Transverse colon (tissue), 4 donors: ENCODE results near the gene PRR19. TPM values are rescaled to one million over a fixed set of nuclear protein-coding genes. Genes with fewer than 3 reads are reported as not detected.

ENCODE experiments used
- DNase-seq: peaks from one replicate; pipeline ENCODE4 v3.0.0-alpha.2; 2019
- H3K27ac ChIP-seq, 4 donors: fragments of 200-600 bp; sonication (generic); 2 replicates each; pipeline ENCODE4 v1.5.1; 2016 to 2018; ENCODE audit warnings: inconsistent platforms in 4 of 4
- H3K27me3 ChIP-seq: fragments of 200-600 bp; sonication (generic); 2 replicates; pipeline ENCODE4 v1.5.1; 2017; ENCODE audit warnings: inconsistent platforms
- H3K36me3 ChIP-seq, 4 donors: fragments of 200-600 bp; sonication (generic); 2 replicates each; pipeline ENCODE4 v1.5.1; 2017 to 2019; ENCODE audit warnings: inconsistent platforms in 4 of 4
- H3K4me1 ChIP-seq, 4 donors: fragments of 200-600 bp; sonication (generic); 2 replicates each; pipeline ENCODE4 v1.5.1; 2017 to 2020; ENCODE audit warnings: inconsistent platforms in 4 of 4
- H3K4me3 ChIP-seq, 4 donors: fragments of 200-600 bp; sonication (generic); 1 replicate in 1 of 4; 2 replicates in 3 of 4; pipeline versions ENCODE4 v1.5.1 to v1.6.1; 2017 to 2019; ENCODE audit warnings: inconsistent platforms in 4 of 4
- H3K9me3 ChIP-seq, 2 donors: fragments of 200-600 bp; sonication (generic); 2 replicates each; pipeline ENCODE4 v1.5.1; 2017 to 2019; ENCODE audit warnings: inconsistent platforms in 2 of 2
- EP300 ChIP-seq: sonication (generic); formaldehyde crosslinking; IDR thresholded peaks from one replicate; pipeline ENCODE4 v1.6.1; 2017; ENCODE audit warnings: antibody characterized with exemption, low read depth
- POLR2A ChIP-seq: fragments of 450-650 bp; IDR thresholded peaks from one replicate; pipeline ENCODE4 v1.6.1; 2016; ENCODE audit warnings: antibody characterized with exemption, mild to moderate bottlenecking, moderate library complexity
- POLR2AphosphoS5 ChIP-seq, 3 donors: sonication (generic); formaldehyde crosslinking; IDR thresholded peaks; one replicate each; pipeline ENCODE4 v1.6.1; 2016; ENCODE audit warnings: antibody characterized with exemption in 3 of 3
- WGBS, 2 donors: methylation state at CpG; one replicate each; pipeline ENCODE4 v1.1.5; 2018; ENCODE audit warnings: low coverage in 1 of 2; 5-methylcytosine and 5-hydroxymethylcytosine counted together
- in situ Hi-C, 4 donors: fragments of 200-750 bp; cut with MboI; loops; one replicate each; pipeline versions ENCODE4 v1.15.0 to v1.15.1; 2017; ENCODE audit warnings: low sequenced_read_pairs in 3 of 4, low pct_ligation_motif_present in 1 of 4, low pct_unique_long_range_greater_than_20kb in 1 of 4
- intact Hi-C: fragments of 100-400 bp; cut with DNase I; formaldehyde crosslinking; loops from one replicate; pipeline ENCODE4 v1.15.1; 2023; ENCODE audit warnings: low total_unique reads
- total RNA-seq, 4 donors: library from RNA; depleted of rRNA; stranded (reverse); fragments of >200 nt; gene quantifications; one replicate each; pipeline ENCODE4 v1.1.0, GENCODE V29; 2016
- TF ChIP-seq, protein P1 (sequence below), 5 experiments: fragments of 200-600 bp in 3 of 5; fragments of 450-650 bp in 2 of 5; sonication (generic) in 3 of 5; IDR thresholded peaks; 1 replicate in 2 of 5; 2 replicates in 3 of 5; pipeline ENCODE4 v1.5.1; 2016 to 2017; ENCODE audit warnings: antibody characterized with exemption in 5 of 5, inconsistent platforms in 3 of 5, mild to moderate bottlenecking in 2 of 5, moderate library complexity in 1 of 5

The PRR19 gene
- total RNA-seq, 4 donors from 2014 or later: 0.41 to 0.79 TPM; not detected in 2

DNA sequence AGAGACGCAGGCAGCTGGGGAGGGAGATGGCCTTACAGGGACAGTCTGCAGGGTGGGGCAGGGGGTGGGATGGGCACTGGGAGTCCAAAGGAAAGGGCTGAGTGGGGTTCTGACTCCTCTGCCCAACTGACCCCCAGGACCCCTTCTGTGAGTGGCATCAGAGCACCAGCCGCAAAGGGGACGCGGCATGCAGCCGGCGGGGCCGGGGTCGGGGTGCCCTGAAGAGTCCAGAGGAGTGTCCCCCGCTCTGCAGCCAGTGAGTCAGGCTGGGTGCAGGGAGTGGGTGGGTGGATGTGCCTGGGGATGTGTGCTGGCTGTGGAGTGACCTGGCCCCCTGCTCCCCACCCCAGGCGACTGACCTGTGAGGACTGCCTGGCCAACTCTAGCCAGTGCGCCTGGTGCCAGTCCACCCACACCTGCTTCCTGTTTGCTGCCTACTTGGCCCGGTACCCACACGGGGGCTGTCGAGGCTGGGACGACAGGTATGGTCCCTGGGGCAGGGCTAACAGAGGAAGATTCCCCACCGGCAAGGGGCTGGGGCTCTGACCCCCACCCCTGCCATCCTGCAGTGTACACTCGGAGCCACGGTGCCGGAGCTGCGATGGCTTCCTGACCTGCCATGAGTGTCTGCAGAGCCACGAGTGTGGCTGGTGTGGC is 49.3 kb downstream of the PRR19 start:
- intact Hi-C loops: no loop called here
- no peaks in the 10 kb centered on the region for H3K9me3 ChIP-seq
- WGBS, 2 donors: 89 to 100% methylated on average over 1 to 19 of the region's 21 CpGs
- no peaks in the 10 kb centered on the region for H3K27me3 ChIP-seq
- H3K27ac ChIP-seq: no peak overlapping the region
- TF ChIP-seq POLR2A (no peak), EP300 (no peak), POLR2AphosphoS5 (IDR thresholded peaks at IDR 0.05) (no peak)
- TF ChIP-seq, protein P1, sequence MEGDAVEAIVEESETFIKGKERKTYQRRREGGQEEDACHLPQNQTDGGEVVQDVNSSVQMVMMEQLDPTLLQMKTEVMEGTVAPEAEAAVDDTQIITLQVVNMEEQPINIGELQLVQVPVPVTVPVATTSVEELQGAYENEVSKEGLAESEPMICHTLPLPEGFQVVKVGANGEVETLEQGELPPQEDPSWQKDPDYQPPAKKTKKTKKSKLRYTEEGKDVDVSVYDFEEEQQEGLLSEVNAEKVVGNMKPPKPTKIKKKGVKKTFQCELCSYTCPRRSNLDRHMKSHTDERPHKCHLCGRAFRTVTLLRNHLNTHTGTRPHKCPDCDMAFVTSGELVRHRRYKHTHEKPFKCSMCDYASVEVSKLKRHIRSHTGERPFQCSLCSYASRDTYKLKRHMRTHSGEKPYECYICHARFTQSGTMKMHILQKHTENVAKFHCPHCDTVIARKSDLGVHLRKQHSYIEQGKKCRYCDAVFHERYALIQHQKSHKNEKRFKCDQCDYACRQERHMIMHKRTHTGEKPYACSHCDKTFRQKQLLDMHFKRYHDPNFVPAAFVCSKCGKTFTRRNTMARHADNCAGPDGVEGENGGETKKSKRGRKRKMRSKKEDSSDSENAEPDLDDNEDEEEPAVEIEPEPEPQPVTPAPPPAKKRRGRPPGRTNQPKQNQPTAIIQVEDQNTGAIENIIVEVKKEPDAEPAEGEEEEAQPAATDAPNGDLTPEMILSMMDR (IDR thresholded peaks at IDR 0.05): no peak
- no peaks in the 10 kb centered on the region for H3K4me1 ChIP-seq
- no peaks in the 10 kb centered on the region for H3K36me3 ChIP-seq
- H3K4me3 ChIP-seq: no peak overlapping the region
- DNase-seq: no peak
- in situ Hi-C loops: no loop called here

DNA sequence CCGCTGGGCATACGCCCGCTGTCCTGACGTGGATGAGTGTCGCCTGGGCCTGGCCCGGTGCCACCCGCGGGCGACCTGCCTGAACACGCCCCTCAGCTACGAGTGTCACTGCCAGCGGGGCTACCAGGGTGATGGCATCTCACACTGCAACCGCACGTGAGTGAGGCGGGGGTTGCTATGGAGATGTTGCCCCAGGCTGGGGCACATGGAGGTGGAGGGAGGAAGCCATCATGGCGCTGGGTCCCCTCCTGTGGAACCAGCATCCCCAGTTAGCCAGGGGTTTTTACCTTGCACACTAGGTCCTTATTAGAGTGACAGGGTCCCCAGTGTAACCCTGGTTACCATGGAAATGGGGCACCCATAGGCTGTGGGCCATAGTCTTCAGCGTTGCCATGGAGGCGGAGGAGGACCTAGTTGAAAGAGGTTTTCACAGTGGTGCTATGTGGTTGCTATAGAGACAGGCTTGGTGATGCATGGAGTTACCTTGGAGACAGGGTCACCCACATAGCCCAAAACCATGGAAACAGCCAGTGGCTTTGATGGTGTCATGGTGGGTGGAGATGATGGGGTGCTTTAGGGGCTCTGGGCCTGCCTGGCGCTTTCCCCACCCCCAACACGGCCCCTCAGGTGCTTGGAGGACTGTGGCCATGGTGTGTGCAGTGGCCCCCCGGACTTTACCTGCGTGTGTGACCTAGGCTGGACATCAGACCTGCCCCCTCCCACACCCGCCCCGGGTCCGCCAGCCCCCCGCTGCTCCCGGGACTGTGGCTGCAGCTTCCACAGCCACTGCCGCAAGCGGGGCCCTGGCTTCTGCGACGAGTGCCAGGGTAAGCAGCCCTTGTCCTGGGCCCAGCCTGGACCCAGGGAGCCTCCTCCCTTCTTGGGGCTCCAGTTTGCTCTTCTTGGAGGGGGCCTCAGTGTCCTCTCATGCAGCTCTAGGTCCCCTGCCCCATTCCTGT is 50.6 kb downstream of the PRR19 start:
- in situ Hi-C loops: no loop called here
- Histone ChIP-seq H3K9me3 (no peaks in the 10 kb centered on the region), H3K27ac (no peak overlapping the region), H3K27me3 (no peaks in the 10 kb centered on the region), H3K4me3 (no peak overlapping the region), H3K36me3 (no peaks in the 10 kb centered on the region), H3K4me1 (no peaks in the 10 kb centered on the region)
- intact Hi-C loops: no loop called here
- TF ChIP-seq POLR2AphosphoS5 (IDR thresholded peaks at IDR 0.05): no peak
- no peak for TF ChIP-seq POLR2A
- TF ChIP-seq, protein P1 (IDR thresholded peaks at IDR 0.05): no peak
- TF ChIP-seq EP300: no peak
- 91% methylated on average over 29 of the region's 31 CpGs; no CpG with 5 or more reads in 1 of the 2 donors for WGBS, 2 donors
- DNase-seq: no peak

DNA sequence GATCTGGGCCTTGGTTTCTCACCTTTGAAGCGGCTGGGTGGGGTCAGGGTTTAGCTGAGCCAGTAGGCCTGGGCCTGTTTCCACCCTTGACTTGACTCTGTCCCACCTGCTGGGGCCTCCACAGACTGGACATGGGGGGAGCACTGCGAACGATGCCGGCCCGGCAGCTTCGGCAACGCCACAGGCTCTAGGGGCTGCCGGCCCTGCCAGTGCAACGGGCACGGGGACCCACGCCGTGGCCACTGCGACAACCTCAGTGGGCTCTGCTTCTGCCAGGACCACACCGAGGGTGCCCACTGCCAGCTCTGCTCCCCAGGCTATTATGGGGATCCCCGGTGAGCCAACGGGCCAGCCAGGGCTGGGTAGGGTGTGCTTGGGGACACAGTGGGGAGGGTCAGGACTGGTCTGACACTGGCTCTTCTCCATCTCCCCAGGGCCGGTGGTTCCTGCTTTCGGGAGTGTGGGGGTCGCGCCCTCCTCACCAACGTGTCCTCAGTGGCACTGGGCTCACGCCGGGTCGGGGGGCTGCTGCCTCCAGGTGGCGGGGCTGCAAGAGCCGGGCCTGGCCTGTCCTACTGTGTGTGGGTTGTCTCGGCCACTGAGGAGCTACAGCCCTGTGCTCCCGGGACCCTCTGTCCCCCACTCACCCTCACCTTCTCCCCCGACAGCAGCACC is 51.5 kb downstream of the PRR19 start:
- intact Hi-C loops: no loop called here
- Histone ChIP-seq H3K4me1 (no peaks in the 10 kb centered on the region), H3K4me3 (no peak overlapping the region), H3K27ac (no peak overlapping the region), H3K9me3 (no peaks in the 10 kb centered on the region), H3K27me3 (no peaks in the 10 kb centered on the region), H3K36me3 (no peaks in the 10 kb centered on the region)
- 96% methylated on average over 14 of the region's 29 CpGs; no CpG with 5 or more reads in 1 of the 2 donors for WGBS, 2 donors
- no peak for TF ChIP-seq EP300
- no peak for TF ChIP-seq POLR2A
- no peak for TF ChIP-seq POLR2AphosphoS5 (IDR thresholded peaks at IDR 0.05)
- TF ChIP-seq, protein P1 (IDR thresholded peaks at IDR 0.05): no peak
- no peak for DNase-seq
- in situ Hi-C loops: no loop called here

DNA sequence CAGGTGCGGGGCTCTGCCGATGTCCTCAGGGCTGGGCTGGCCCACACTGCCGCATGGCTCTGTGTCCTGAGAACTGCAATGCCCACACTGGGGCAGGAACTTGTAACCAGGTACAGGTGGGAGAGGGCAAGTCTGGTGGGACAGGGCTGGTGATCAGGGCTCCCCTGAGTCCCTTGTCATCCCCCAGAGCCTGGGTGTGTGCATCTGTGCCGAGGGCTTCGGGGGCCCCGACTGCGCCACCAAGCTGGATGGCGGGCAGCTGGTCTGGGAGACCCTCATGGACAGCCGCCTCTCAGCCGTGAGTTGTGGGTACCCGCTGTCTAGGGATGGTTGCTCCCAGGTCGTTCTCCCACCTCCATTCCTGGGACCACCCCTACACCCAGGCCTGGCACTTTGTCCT is 54.0 kb downstream of the PRR19 start:
- in situ Hi-C loops: no loop called here
- 99% methylated on average over 11 of the region's 12 CpGs; no CpG with 5 or more reads in 1 of the 2 donors for WGBS, 2 donors

More for the DNA sequence above, 54.0 kb downstream of the PRR19 start:
- intact Hi-C loops: no loop called here
- no peak overlapping the region for H3K27ac ChIP-seq
- DNase-seq: no peak
- H3K4me3 ChIP-seq: no peak overlapping the region
- no peaks in the 10 kb centered on the region for H3K4me1 ChIP-seq
- TF ChIP-seq, protein P1 (IDR thresholded peaks at IDR 0.05): no peak
- TF ChIP-seq POLR2A (no peak), POLR2AphosphoS5 (IDR thresholded peaks at IDR 0.05) (no peak), EP300 (no peak)
- no peaks in the 10 kb centered on the region for H3K36me3 ChIP-seq
- no peaks in the 10 kb centered on the region for H3K9me3 ChIP-seq
- no peaks in the 10 kb centered on the region for H3K27me3 ChIP-seq
